Smooth muscle cell (in vitro differentiated cells): ENCODE measurements around the gene TTC9. TPM values are rescaled to one million over a fixed set of nuclear protein-coding genes. Genes with fewer than 3 reads are reported as not detected.

Experiments used
- DNase-seq: peaks from one replicate; lab custom pipeline; 2025; ENCODE audit not compliant: unreplicated experiment; lab: John Stamatoyannopoulos, UW
- H2AFZ ChIP-seq: fragments of 200-600 bp; sonication (generic); 2 replicates; pipeline ENCODE4 v1.6.0; 2016; ENCODE audit warnings: antibody characterized with exemption, low read depth, mild to moderate bottlenecking
- H3F3A ChIP-seq: fragments of 200-600 bp; sonication (generic); 2 replicates; pipeline ENCODE4 v1.6.0; 2017; ENCODE audit warnings: antibody characterized with exemption, low read depth
- H3K27ac ChIP-seq: fragments of 200-600 bp; sonication (generic); 2 replicates; pipeline ENCODE4 v1.5.1; 2016; ENCODE audit warnings: low read depth, mild to moderate bottlenecking
- H3K27me3 ChIP-seq: fragments of 200-600 bp; sonication (generic); 2 replicates; pipeline ENCODE4 v1.6.1; 2016; ENCODE audit warnings: low read depth, mild to moderate bottlenecking
- H3K36me3 ChIP-seq: fragments of 200-600 bp; sonication (generic); 2 replicates; pipeline ENCODE4 v1.5.1; 2016; ENCODE audit warnings: low read depth
- H3K4me1 ChIP-seq: fragments of 200-600 bp; sonication (generic); 2 replicates; pipeline ENCODE4 v1.5.1; 2016; ENCODE audit warnings: low read depth
- H3K4me2 ChIP-seq: fragments of 200-600 bp; sonication (generic); 2 replicates; pipeline ENCODE4 v1.6.0; 2016; ENCODE audit warnings: mild to moderate bottlenecking
- H3K4me3 ChIP-seq: fragments of 200-600 bp; sonication (generic); 2 replicates; pipeline ENCODE4 v1.5.1; 2016; ENCODE audit warnings: mild to moderate bottlenecking
- H3K79me2 ChIP-seq: fragments of 200-600 bp; sonication (generic); 2 replicates; pipeline ENCODE4 v1.6.0; 2016; ENCODE audit warnings: low read depth, mild to moderate bottlenecking
- H3K9ac ChIP-seq: fragments of 200-600 bp; sonication (generic); 2 replicates; pipeline ENCODE4 v1.6.0; 2016; ENCODE audit warnings: low read depth
- H3K9me3 ChIP-seq: fragments of 200-600 bp; sonication (generic); replicated peaks from 2 replicates; pipeline ENCODE4 v1.5.1; 2016; ENCODE audit warnings: low read depth
- H4K20me1 ChIP-seq: fragments of 200-600 bp; sonication (generic); 2 replicates; pipeline ENCODE4 v1.6.0; 2016; ENCODE audit warnings: low read depth
- CTCF ChIP-seq: fragments of 200-600 bp; sonication (generic); IDR thresholded peaks from 2 replicates; pipeline ENCODE4 v1.5.1; 2017; ENCODE audit warnings: borderline replicate concordance, mild to moderate bottlenecking, antibody characterized with exemption; ENCODE audit not compliant: insufficient read depth, poor library complexity, severe bottlenecking
- WGBS: methylation state at CpG from one replicate; pipeline ENCODE4 v1.1.7; 2016; ENCODE audit warnings: low lambda C conversion rate; 5-methylcytosine and 5-hydroxymethylcytosine counted together
- polyA plus RNA-seq: library from polyadenylated mRNA; unstranded; fragments of >200 nt; fragmentation: Nextera tagmentation; extraction: Ambion mirVana; gene quantifications from 2 replicates; pipeline ENCODE4 v1.2.1, GENCODE V29; 2016
- total RNA-seq: library from RNA; depleted of rRNA; stranded (reverse); fragments of >200 nt; gene quantifications from 2 replicates; pipeline ENCODE4 v1.2.3, GENCODE V29; 2014

Gene TTC9
- total and polyA plus RNA-seq, 2 experiments from 2014 or later, result 1.2 to 4.4 TPM

GRCh38 chr14:70666361-70666686 is 24.6 kb downstream of the TTC9 start:
- H3K79me2 ChIP-seq, result no peaks in the 10 kb centered on the region
- peak overlapping the region; percentile 56 for H3K27ac ChIP-seq
- H3K27me3 ChIP-seq, result no peaks in the 10 kb centered on the region
- H2AFZ ChIP-seq, result no peak overlapping the region
- H3F3A ChIP-seq, result no peaks in the 10 kb centered on the region
- no peaks in the 10 kb centered on the region for H3K9me3 ChIP-seq
- TF ChIP-seq CTCF, result no peak
- 20% methylated on average over 1 of the region's 1 CpG for WGBS
- H4K20me1 ChIP-seq, result no peaks in the 10 kb centered on the region
- peaks cover 12% of the 10 kb centered on the region for H3K4me1 ChIP-seq
- H3K4me3 ChIP-seq, result no peak overlapping the region
- H3K9ac ChIP-seq, result no peak overlapping the region
- peak overlapping the region; percentile 37 for H3K4me2 ChIP-seq
- no peak for DNase-seq
- no peaks in the 10 kb centered on the region for H3K36me3 ChIP-seq

GRCh38 chr14:70670992-70671651 is 29.4 kb downstream of the TTC9 start:
- no peak for DNase-seq
- peaks cover 5% of the 10 kb centered on the region for H3K4me1 ChIP-seq
- no peak for TF ChIP-seq CTCF
- H3K4me2 ChIP-seq, result no peak overlapping the region
- H3F3A ChIP-seq, result no peaks in the 10 kb centered on the region
- H3K4me3 ChIP-seq, result no peak overlapping the region
- no peak overlapping the region for H3K9ac ChIP-seq
- H3K27me3 ChIP-seq, result no peaks in the 10 kb centered on the region
- no peaks in the 10 kb centered on the region for H3K36me3 ChIP-seq
- no peak overlapping the region for H3K27ac ChIP-seq
- no peaks in the 10 kb centered on the region for H4K20me1 ChIP-seq
- no peak overlapping the region for H2AFZ ChIP-seq
- H3K79me2 ChIP-seq, result no peaks in the 10 kb centered on the region
- 96% methylated on average over 14 of the region's 15 CpGs for WGBS
- no peaks in the 10 kb centered on the region for H3K9me3 ChIP-seq

GRCh38 chr14:70671652-70672644 is 30.2 kb downstream of the TTC9 start:
- Histone ChIP-seq H4K20me1 (no peaks in the 10 kb centered on the region), H3K27me3 (no peaks in the 10 kb centered on the region), H3K79me2 (no peaks in the 10 kb centered on the region), H3K4me2 (no peak overlapping the region), H2AFZ (no peak overlapping the region), H3K9me3 (no peaks in the 10 kb centered on the region), H3K4me1 (no peaks in the 10 kb centered on the region), H3K9ac (no peak overlapping the region), H3K27ac (no peak overlapping the region), H3F3A (no peaks in the 10 kb centered on the region), H3K4me3 (no peak overlapping the region), H3K36me3 (no peaks in the 10 kb centered on the region)
- WGBS, result 88% methylated on average over 11 of the region's 12 CpGs
- DNase-seq, result no peak
- no peak for TF ChIP-seq CTCF
